ENCODE data around the gene MTHFD1L.

- no peak for TF ChIP-seq CTCF (IDR thresholded peaks at IDR 0.05)
- TF ChIP-seq POLR2A (IDR thresholded peaks at IDR 0.05) = no peak
Observed at GRCh38 chr6:151008425-151008824, 142.9 kb downstream of the MTHFD1L start.

All from Peyer's patch (tissue), 4 donors.